Measurements from ENCODE around the gene ECEL1. TPM values are rescaled to one million over a fixed set of nuclear protein-coding genes. Genes with fewer than 3 reads are reported as not detected.
"Not testable (repeated sequence)": the region's sequence is repeated elsewhere in the genome, so short reads cannot be mapped to it uniquely, and the experiment has no call there.

Gene ECEL1
- total RNA-seq, 1 donor from 2014 or later = not detected

- DNase-seq (ENCODE audit: low read depth) = no peak
Observed at GRCh38 chr2:232460171-232460570, 27.5 kb downstream of the ECEL1 start.

DNA sequence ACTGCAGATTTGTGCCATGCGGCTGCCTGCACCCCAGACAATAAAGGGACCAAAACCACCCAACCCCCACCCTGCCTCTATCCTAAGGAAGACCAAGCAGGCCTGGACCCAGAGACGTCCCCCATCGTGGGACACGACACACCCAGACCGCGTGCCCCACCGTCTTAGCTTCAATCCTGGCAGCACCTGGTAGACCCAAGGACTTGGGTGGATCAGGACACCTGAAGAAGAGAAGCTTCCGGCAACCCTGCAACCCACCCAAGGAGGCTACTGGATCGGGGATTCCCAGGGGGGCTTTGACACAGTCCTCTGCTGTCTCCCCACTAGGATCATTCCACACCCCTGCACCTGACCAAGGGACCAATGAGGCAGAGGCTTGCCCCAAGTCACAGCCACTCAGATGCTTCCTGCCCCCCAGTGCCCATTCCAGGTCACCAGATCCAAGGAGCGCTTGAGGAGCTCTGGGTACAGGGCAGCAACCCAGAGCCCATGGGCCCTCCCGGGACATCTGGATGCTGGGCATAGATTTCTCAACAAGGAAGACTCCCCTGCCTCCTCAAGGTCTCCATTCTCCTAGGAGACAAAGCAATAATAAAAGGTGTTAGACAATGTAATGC is 28.1 kb downstream of the ECEL1 start:
- no peak for DNase-seq (ENCODE audit: low read depth)

- no peak for DNase-seq (ENCODE audit: low read depth)
Observed at GRCh38 chr2:232458661-232459418, 28.8 kb downstream of the ECEL1 start.

GRCh38 chr2:232458051-232458660 is 29.5 kb downstream of the ECEL1 start:
- no peak for DNase-seq (ENCODE audit: low read depth)

DNA sequence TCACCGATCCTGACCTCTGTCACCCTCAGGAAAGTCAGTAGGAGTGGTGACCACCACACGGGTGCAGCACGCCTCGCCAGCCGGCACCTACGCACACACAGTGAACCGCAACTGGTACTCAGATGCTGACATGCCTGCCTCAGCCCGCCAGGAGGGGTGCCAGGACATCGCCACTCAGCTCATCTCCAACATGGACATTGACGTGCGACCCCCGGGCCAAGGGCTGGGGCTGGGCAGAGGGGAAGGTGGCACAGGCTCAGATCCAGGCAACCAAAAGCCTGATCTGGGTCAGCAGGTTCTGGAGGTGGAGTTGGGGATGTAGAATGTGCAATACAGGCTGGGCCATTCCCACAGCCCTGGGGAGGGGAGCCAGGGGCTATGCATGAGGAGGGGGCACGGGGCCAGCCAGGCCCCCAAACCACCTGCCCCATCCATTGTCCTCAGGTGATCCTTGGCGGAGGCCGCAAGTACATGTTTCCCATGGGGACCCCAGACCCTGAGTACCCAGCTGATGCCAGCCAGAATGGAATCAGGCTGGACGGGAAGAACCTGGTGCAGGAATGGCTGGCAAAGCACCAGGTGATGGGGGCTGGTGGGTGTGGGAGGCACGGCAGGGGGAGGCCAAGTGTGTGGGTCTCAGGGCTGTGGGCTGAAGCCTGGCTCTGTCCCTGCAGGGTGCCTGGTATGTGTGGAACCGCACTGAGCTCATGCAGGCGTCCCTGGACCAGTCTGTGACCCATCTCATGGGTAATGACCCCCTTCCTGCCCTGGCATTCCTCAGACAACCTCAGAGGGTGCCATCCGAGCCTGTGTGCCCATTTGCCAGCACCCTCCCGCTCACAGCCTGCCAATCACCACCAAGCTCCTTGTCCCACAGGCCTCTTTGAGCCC is 30.3 kb downstream of the ECEL1 start:
- DNase-seq (ENCODE audit: low read depth) = no peak

DNA sequence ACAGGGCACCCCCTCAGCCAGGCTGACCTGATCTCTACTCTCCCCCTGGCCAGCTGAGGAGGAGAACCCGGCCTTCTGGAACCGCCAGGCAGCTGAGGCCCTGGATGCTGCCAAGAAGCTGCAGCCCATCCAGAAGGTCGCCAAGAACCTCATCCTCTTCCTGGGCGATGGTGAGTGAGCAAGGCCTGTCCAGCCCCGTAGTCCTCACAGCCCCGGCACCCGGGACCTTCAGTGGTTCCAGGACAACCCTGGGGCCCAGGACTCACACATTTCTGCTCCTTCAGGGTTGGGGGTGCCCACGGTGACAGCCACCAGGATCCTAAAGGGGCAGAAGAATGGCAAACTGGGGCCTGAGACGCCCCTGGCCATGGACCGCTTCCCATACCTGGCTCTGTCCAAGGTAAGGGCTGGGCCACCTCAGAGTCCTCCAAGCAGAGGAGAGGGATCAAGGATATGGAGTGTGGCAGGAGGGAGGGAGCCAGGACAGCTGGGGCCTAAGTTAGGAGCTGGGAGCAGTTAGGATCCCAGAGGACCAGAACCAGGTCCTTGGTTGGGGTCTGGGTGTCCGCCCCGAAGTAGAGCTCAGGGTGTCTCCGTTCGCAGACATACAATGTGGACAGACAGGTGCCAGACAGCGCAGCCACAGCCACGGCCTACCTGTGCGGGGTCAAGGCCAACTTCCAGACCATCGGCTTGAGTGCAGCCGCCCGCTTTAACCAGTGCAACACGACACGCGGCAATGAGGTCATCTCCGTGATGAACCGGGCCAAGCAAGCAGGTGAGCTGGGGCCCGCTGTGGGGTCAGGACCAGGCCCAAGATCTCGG is 31.1 kb downstream of the ECEL1 start:
- no peak for DNase-seq (ENCODE audit: low read depth)

- no peak for DNase-seq (ENCODE audit: low read depth)
Observed at GRCh38 chr2:232455426-232456255, 32.0 kb downstream of the ECEL1 start, which contains the start of gene ALPI. Gene ALPI (plus strand): TSS chr2:232456153. CDS start chr2:232456200, 47 bp downstream.

- DNase-seq (ENCODE audit: low read depth) = no peak
Observed at GRCh38 chr2:232454630-232455029, 33.0 kb downstream of the ECEL1 start.

- not testable (repeated sequence) for DNase-seq (ENCODE audit: low read depth)
Observed at GRCh38 chr2:232451645-232452044, 36.0 kb downstream of the ECEL1 start.

DNA sequence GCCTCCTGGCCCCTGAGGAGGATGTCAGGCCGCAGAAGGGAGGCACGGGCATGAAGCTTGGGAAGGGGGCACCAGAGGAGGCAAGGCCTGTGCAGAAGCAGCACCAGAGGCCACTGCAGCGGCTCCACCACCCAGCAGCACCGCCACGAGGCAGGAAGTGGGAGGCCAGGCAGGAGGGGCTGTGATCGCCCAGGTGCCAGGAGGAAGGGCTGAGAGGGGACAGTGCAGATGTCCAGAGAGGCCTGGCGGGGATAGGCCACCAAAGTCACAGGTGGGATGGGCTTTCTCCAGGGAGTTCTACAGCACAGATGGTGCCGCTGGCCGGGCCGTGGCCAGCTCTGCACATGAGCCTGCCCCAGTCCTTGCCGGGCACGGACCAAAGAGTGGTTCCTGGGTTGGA is 37.7 kb downstream of the ECEL1 start:
- no peak for DNase-seq (ENCODE audit: low read depth)

GRCh38 chr2:232448304-232448690 is 39.3 kb downstream of the ECEL1 start:
- DNase-seq (ENCODE audit: low read depth) = no peak

DNA sequence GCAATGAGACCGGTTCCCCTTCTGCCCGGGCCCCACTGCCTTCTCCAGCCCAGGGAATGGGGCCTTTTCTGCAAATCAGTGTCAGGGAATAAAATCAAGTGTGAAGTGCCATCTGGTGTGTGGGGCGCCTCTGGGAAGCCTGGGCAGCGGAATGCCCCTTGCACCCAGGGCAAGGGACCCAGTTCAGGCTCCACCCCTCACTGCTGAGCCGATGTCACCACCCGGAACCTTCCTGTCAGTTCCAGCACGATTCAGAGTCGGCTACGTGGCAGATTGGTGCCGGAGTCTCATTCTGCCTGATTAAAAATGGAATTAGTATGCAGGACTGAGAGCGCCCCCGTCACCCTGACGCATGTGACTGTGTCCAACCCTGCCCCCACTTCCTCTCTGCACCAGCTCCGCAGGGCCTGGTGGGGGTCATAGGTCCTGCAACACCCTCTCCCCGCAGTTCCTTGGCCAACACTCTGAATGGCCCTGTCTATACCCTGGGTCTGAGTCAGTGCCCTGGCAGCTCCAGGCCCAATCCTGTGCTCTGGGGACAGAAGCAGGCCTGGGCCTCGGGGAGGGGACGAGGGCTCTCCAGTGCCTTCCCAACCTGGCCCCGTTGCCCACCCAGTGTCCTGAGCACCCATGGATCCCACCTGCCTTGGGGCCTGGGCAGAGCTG is 39.9 kb downstream of the ECEL1 start:
- DNase-seq (ENCODE audit: low read depth) = no peak

GRCh38 chr2:232447091-232447620 is 40.5 kb downstream of the ECEL1 start:
- DNase-seq (ENCODE audit: low read depth) = no peak

- not testable (repeated sequence) for DNase-seq (ENCODE audit: low read depth)
Observed at GRCh38 chr2:232446266-232446777, 41.3 kb downstream of the ECEL1 start.

GRCh38 chr2:232445149-232445885 is 42.3 kb downstream of the ECEL1 start:
- not testable (repeated sequence) for DNase-seq (ENCODE audit: low read depth)

GRCh38 chr2:232444409-232445148 is 43.1 kb downstream of the ECEL1 start:
- DNase-seq (ENCODE audit: low read depth) = peak; percentile 70
